WTC11 (cell line): ENCODE results near the gene SLIT3.

Experiments used
- ATF2 ChIP-seq: sonication (generic); formaldehyde crosslinking; IDR thresholded peaks from 2 replicates; pipeline ENCODE4 v1.8.1; 2022; ENCODE audit warnings: low read depth, missing genetic modification reagents, borderline replicate concordance
- CTCF ChIP-seq: fragments of 200-600 bp; IDR thresholded peaks from 2 replicates; pipeline ENCODE4 v1.8.0; 2022; ENCODE audit warnings: antibody characterized with exemption
- ESRRA ChIP-seq: sonication (generic); formaldehyde crosslinking; IDR thresholded peaks from 2 replicates; pipeline ENCODE4 v1.8.1; 2022; ENCODE audit warnings: mild to moderate bottlenecking, missing genetic modification reagents, borderline replicate concordance
- MAX ChIP-seq: sonication (generic); formaldehyde crosslinking; IDR thresholded peaks from 2 replicates; pipeline ENCODE4 v1.8.0; 2022; ENCODE audit warnings: mild to moderate bottlenecking, missing genetic modification reagents
- NFYB ChIP-seq: sonication (generic); formaldehyde crosslinking; conservative IDR thresholded peaks from 2 replicates; pipeline ENCODE4 v1.8.0; 2022; ENCODE audit warnings: low read depth, missing genetic modification reagents
- SP1 ChIP-seq: sonication (generic); formaldehyde crosslinking; conservative IDR thresholded peaks from 2 replicates; pipeline ENCODE4 v1.8.1; 2022; ENCODE audit warnings: missing genetic modification reagents
- TCF7 ChIP-seq: sonication (generic); formaldehyde crosslinking; IDR thresholded peaks from 2 replicates; pipeline ENCODE4 v1.8.0; 2022; ENCODE audit warnings: mild to moderate bottlenecking, low read depth, missing genetic modification reagents, moderate library complexity
- TEAD1 ChIP-seq: sonication (generic); formaldehyde crosslinking; IDR thresholded peaks from 2 replicates; pipeline ENCODE4 v1.8.0; 2022; ENCODE audit warnings: mild to moderate bottlenecking, missing genetic modification reagents
- TEAD4 ChIP-seq: sonication (generic); formaldehyde crosslinking; IDR thresholded peaks from 2 replicates; pipeline ENCODE4 v1.8.0; 2022; ENCODE audit warnings: mild to moderate bottlenecking, missing genetic modification reagents
- ZNF317 ChIP-seq: sonication (generic); formaldehyde crosslinking; IDR thresholded peaks from 2 replicates; pipeline ENCODE4 v1.8.1; 2023; ENCODE audit warnings: low read depth, mild to moderate bottlenecking, moderate library complexity, missing genetic modification reagents, borderline replicate concordance
- ZNF425 ChIP-seq: fragments of 250-450 bp; sonication (Bioruptor Pico); conservative IDR thresholded peaks from 2 replicates; pipeline ENCODE4 v1.9.0; 2021; ENCODE audit warnings: mild to moderate bottlenecking

- TF ChIP-seq CTCF (no peak), ESRRA (CRISPR knock-in tag) (no peak), MAX (CRISPR knock-in tag) (no peak), TEAD1 (CRISPR knock-in tag) (no peak), TCF7 (CRISPR knock-in tag) (no peak), NFYB (no peak), SP1 (CRISPR knock-in tag) (no peak), ZNF317 (CRISPR knock-in tag) (no peak), ATF2 (no peak), ZNF425 (CRISPR knock-in tag) (no peak), TEAD4 (CRISPR knock-in tag) (no peak)
These were observed 39.9 kb downstream of the SLIT3 start for GRCh38 chr5:169260896-169261569.
